HG02981 (cell line): Measurements from ENCODE around the gene STK16.

Experiments
- ATAC-seq: cut with Tn5 transposase; IDR thresholded peaks from one replicate; pipeline ENCODE4 v1.9.1; 2021; ENCODE audit warnings: mild to moderate bottlenecking, moderate library complexity; ENCODE audit not compliant: unreplicated experiment

STK16 gene

DNA sequence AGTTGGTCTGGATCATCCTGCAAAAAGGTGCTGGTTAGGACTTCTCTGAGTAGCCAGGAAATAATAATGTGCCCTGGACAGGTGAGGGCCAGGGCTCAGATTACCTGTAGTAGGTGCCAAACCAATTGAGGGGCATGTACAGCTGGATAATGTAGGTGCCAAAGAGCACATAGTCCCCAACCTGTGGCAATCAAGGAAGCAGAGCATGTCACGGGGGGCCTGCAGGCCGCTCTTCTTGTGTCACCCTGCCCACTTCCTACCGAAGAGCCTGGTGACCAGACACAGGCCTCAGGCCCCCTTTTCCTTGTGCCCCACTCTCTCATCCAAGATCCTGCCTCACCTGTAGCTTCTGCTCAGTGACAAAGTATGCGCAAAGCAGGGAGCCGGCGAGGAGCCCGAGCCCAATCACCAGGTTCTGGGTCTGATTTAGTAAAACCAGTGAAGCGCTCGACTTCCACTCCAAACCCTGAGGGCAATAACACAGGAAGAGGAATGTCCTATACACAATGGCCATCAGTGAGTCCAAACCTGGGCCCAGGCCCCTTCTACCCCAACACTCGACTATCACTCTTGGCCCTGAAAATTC, 31.7 kb upstream of the STK16 start:
- ATAC-seq, result no peak

DNA sequence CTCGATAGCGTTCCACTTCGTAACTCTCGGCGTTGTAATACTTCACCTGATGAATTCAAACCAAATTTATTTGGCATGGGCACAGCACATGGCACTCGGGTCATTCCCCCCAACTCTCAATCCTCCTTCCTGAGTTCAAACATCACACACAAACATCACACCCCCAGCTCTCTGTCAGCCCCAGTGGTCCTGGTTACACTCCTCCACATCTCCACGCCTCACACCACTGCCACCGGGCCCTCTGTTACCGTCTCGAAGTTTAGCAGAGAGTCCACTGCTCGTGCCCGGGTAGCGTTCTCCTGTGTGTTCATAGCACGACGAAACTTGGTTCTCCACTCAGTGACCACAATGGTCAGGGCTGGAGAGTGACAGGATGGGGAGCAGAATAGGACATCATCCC, 31.1 kb upstream of the STK16 start:
- ATAC-seq, result no peak

DNA sequence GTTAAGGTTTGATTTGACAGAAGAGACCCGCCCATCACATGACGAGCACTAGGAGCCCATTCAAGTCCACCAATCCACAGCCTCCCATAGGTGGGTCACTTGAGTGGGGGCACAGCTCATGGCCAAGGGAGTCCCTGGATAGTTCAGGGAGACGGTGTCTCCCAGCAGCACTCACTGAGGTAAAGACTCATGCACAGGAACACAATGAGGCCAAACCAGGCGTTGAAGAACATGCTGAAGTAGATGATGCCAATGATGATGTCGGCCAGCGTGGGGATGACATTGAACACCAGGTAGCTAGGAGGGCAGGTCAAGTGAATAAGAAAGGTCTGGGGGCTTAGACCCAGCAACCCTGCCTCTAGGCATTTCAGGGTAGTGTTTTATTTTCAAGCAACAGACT, 30.5 kb upstream of the STK16 start:
- no peak for ATAC-seq

DNA sequence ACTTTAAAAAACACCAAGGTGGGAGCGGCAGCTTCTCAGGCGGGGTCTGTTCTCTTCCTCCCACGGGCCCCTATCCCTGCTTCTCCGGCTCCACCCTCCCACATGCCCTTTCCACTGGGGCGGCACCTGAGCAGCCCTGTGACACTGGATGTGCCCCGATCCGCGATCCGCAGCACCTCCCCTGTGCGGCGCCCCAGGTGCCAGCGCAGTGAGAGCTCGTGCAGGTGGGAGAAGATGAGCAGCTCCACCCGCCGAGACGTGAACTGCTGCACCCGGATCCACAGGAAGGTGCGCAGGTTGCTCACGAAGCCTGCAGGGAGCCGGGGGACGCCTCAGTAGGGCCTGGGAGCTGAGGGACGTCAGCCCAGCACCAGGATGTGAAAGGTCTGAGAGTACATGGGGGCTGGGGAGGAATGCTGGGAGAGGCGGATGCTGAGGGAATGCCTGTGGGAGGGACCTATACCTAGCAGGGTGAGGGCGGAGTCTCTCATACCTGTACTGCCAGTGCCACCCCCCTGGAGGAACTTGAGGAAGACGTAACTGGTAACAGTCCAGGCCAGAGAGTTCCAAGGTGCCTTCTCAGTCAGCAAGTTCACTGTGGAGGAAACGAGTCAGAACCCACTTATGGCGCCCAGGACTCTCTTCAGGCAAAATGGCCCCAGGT, 29.3 kb upstream of the STK16 start:
- no peak for ATAC-seq

DNA sequence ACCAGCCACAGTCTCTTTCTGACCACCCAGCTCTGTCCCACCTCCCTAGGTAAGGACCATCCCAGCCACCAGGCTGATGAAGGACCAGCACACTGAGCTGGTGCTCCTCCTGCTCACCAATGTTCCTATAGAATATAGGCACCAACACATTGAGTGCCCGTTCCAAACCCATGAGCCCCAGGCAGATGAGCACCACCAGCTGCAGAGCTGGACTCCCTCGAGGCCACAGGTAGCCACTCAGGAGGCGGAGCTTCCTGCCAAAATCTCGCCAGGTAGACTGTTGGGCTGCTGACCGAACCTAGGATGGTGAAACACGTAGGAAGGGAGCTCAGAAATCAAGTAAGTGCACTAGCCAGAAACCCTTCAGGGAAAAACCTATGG, 28.8 kb upstream of the STK16 start:
- no peak for ATAC-seq

DNA sequence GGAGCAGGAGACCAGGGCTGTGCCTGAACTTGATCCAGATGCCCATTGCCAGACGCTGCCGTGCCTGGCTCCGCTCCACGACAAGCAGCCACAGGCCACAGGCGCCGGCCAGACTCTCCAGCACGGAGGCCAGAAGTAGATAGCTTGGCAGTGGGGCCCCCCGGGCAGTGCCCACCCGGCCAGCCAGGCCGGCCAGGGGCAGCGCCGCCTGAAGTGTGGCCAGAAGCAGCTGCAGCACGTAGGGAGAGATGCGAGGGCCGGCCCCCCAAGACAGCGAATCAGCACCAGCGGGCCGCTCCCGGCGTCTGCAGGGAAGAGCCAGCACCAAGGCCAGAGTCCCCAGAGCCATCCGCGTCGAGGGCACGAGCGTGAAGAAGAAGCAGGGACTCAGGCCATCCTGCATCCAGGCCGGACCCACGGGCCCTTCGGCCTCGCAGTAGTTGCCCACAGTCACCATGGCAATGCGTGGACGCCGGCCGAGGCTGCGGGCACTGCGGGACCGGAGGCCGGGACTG, 27.0 kb upstream of the STK16 start:
- peak; percentile 18 for ATAC-seq

DNA sequence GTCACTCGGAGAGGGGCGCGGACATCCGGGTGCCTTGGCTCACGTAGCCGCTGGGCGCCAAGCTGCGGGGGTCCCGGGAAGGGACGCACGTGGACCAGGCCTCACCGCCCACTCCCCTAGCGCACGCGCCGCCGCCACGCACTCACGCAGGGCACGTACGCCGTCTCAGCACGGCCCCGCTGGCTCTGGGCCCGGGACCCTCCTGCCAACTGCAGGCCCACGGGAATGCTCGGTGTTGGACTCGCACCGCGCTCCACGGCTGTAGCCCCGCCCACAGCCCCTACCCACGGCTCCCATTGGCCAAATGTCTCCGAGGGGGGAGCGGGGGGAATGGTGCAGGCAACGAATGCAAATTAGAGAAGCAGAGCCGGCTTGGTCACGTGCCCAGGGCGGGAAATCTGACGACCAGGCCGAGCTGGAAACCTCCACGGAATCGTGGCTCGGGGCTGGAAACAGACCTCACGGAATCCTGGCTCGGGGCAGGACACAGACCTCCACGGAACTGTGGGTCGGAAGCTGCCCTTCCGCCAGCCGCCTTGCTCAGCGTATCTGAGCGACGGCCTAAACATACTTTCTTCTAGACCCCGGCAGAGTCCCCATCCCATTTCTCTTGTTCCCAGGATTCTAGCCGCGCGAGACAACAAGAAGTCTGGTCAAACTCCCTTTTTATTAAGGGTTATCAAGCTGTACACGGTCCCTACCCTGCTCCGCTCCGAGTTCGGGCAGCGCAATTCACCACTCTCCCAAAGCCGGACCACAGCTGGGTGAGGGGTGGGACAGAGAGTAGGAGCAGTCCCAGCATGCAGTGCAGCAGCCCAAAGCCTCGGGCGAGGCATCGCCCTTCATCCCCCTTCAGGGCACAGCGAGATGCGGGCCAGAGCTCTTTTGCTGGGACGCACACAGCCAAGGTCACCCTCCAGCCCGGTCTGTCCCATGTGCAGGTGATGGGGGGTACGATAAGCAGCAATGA, 26.3 kb upstream of the STK16 start, which contains the start of gene ABCB6:
TSS of gene ABCB6 (minus strand) at position 227 of the 970 bp plus-strand sequence. CDS start 285 bp downstream, outside the sequence.
- ATAC-seq, result peak; percentile 78

DNA sequence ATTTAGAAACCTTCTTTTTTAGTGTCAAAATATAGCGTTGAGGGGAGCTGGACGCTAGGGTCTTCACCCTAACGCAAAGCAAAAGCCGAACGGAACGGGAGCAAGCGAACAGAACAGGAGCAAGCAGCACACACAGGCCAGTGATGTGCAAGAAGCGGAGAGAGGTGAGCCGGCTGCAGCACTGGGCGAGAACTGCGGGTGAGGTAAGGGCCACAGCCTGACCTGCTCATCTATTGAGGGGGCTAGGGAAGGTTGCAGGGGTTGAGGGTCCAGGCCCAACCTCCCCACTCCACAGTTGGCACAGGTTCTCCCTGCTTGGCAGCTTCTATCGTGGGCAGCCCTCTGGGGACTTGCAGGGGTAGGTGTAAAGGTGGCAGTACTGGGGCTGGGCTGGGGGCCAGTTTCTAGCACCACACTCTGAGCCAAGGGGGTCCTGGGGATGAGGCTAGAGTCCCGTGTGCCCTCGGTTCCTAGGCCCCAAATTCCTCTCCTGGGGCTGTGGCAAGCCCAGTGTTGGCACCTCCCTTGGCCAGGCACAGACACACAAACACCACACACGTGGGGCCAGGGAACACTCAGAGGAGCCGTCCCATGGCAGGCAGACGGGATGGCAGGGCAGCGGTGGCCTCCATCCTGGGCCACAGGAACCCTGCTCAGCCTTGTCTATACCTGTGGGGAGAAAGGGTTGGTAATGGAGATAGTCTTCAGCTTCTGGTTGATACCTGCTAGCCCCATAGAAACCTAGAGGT, 25.3 kb upstream of the STK16 start:
- no peak for ATAC-seq

DNA sequence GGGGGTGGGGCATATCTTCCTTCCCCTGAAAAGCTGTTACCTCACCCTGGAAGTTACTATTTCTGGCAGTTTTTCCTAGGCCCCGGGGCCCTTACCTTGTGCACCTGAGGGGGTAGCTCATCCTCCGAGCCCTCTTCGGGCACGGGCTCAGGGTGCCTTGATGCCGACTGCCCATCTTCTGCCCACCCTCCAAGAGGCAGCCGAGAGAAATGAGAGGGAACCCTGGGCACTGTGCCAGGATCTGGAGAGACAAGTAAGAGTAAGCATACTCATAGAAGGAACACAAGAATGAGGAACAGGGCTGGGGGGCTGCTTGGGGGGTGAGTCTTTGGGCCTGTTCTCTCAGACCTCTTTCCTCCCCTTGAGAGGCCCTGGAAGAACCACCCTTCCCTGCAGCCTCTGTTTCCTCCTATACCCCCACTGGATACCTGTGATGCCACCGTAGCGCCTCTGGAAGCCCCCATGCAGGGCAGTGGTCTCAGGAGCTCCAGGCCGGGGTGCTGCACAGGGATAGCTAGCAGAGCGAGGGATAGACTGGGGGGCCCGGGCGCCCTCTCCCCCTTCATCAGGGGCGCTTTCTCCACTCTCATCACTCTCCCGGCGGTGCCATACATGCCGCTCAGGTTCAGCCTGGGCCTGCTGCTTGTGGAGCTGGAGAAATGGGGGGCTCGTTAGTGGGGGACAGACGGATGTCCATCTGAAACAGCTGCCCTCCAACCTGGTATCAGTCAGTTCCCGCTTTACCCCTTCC, 24.5 kb upstream of the STK16 start:
- ATAC-seq, result no peak

DNA sequence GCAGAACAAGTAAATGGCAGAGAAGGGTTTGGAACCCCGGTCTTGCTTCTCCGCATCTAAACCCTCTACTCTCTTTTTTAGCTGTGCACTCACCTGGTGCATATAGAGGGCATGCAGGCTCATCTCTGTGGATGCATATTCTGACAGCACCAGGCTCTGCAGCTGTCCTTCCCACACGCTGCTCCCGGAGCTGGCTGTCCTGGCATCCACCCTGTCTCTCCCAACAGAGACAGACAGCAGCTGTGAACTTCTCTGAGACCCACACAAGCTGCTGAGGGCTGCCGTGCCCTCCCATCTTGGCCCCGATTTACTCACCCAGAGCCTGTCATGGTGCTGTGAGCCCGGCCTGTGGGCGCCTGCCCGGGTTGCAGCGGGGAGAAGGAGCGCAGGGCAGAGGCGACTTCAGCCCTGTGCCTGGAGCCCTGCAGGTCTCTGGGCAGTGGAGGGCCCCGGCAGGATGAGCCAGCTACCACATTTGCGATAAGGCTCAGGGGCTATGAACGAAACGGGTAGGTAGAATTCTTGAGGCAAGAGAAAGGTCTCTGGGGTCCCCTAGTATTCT, 23.2 kb upstream of the STK16 start:
- no peak for ATAC-seq

DNA sequence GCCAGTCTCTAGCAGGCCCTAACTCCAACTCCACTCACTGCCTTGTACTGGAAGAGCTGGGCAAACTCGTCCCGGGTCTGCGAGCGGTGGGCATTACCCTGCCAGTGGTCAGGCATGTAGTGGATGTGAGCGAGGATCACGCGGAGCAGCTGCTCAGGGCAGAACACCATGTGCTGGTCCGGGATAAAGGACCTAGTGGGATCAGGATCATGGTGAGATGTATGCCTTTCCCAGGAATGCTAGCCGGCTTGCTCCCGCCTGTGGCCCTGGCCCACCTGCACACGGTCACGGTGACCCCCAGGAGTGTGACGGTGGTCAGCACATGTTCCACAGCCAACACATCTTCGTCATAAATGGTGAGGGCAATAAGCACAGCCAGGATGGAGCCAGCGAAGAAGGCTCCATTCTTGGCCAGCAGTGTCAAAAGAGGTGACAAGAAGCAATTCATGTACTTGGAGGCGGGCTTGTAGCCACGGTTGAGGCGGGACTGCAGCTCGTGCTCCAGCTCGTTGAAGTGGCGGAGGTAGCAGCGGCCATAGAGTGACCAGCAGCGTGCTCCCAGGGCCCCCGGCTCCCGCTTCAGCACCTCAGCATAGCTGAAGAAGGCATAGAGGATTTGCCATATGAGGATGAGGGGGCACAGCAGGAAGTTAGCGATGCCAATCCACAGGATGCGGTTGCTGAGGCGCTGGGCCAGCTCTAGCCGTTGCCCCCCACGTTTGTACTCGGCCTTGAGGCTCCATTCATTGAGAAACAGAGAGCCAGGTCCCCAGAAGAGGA, 21.3 kb upstream of the STK16 start:
- ATAC-seq, result no peak

DNA sequence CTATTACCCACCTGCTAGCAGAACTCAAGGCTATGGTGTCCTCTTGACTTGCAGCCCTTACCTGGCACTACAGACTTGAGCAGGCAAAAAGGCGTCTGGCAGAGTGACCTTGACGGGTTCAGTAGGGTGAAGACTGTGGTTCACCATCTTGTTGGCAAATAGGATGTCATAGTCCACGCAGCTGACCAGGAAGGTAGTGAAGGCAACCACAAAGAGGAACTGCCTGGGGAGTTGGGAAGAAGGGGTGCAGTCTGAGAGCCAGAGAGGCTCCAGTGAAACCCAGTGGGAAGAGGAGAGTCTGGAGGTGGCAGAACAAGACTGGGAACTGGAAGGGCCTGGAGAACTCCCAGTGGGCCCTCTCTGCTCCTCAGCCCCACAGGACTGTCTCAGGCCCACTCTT, 19.9 kb upstream of the STK16 start:
- no peak for ATAC-seq

DNA sequence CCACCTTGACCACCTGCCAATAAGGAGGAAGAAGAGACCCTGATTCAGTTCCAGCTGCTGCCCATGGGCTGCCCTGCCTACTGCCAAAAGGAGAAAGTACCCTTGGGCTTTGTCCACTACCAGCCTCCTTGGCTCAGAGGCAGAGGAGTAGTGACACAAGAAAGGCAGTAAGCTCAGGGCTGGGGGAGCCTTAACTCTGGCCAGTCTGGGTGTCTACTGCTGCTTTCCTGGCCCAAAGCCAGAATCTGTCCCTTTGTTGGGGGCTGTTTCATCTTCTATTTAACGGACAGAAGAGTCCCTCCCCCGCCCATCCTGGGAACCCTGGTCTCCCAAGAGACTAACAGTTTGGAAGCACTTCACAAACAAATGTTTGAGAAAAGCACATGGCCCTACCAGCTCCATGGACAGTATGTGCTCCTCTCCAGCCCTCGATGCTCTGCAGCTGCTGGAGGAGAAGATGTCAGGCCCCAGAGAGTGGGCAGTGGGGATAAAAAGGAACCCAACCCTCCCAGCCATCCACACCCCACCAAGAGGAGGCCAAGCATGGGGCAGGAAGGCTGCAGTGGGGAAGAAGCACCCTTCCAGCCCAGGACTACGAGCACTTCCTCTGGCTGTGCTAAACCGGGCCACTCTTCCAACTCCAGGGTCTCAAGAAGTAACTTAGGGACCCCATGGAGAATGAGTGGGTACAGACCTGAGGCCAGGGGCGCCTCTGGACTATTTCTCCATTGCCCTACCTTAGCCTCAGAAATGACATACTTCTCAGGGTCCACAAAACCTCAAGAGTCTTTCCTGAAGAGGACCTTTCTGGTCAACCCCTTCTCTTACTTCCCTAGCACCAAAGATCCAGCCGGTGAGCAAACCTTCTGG, 17.0 kb upstream of the STK16 start:
- ATAC-seq, result no peak

DNA sequence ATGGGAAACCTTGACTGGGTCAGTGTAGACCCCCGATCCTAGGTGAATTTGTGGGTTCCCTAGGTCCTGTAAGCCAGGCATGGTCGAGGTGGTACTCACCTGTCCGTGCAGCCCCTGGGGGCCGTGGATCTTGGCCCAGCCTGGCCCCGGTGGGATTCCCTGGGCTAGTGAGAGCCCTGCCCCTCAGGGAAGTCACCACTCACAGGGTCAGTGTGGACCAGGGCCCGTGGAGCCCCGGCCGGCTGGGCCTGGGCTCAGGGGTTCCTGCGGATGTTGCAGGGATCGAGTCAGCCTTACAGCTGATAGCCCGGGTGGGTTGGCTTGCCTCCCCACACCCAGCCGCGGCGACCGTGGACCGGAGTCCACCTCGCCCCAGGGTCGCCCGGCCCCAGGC, 16.4 kb upstream of the STK16 start:
- ATAC-seq, result no peak

DNA sequence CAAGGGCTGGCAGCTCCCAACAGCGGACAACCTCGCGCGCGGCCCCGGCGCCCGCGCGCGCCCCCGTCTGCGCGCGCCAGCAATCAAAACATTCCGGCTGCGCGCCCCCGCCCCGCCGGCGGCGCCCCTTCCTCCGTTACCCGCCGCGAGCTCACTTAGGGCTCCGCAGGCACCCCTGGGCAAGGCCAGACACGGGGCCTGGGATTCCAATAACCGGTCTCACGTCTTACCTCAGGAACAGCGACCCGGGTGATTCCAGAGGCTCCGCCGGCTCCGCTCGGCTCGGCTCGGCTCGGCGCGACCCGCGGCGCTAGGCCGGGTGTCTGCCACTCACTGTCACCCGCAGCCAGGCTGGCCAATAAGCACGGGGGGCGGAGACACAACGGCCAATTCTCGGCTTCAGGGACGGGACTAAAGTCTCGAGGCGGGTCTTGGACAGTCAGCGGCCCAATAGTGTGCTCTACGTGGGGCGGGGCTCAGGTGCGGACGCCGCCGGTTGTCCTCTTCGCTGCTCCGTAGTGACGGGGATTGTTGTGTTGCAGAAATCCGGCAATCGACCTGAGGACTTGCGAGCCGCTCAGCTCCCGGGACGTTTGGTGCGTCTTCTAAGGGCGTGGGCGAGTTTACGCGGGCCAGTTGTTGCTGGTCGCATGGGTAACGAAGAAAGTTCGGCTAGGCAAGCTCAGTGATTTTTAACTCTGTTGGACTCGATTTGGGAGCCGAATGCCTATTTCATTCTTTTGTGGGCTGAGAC, 15.8 kb upstream of the STK16 start, which contains the start of the genes ANKZF1 and ATG9A:
TSS of gene ANKZF1 (plus strand) at position 502 of the 754 bp plus-strand sequence. CDS start 452 bp downstream, outside the sequence.
TSS of gene ATG9A (minus strand) at position 332 of the 754 bp plus-strand sequence. CDS start 1,612 bp downstream, outside the sequence.
- ATAC-seq, result peak; percentile 96

DNA sequence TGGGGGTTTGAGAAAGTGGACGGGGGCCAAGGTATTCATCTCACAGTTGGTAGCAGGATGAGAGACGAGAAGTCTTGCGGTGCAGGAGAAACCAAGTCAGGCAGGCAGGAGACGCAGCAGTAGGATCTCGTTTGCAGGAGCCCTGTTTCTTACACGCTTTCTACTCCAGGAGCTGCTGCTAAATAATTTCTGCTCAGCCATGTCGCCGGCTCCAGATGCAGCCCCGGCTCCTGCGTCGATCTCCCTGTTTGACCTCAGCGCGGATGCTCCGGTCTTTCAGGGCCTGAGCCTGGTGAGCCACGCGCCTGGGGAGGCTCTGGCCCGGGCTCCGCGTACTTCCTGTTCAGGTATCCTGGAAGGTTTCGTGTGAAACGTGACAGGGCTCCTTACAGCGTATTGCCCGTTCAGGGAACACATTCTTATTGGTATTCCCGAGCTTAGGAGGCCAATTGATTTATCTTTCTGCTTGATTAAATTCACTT, 15.2 kb upstream of the STK16 start:
- ATAC-seq, result peak; percentile 16

DNA sequence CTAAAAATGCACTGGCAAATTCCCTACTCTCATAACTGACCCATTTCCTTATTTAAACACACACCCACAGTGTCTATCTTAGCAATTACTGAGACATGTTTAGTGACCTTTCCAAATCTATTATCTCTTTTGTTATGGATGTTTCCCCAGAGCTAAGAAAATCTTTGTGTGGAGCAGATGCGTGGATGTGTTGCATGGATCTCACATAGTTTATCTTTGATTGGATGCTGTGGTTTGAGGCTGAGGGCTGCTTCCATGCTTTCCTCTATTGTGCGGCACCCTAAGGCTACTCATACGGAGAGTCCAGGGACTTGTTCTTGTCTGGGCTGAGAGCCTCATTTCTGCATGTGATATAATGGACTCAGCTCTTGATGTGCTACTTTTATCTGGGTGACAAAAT, 10.9 kb upstream of the STK16 start:
- no peak for ATAC-seq
